HG02970 (cell line): Measurements from ENCODE around the gene TSPAN4.

Experiments used
- ATAC-seq: cut with Tn5 transposase; IDR thresholded peaks from one replicate; pipeline ENCODE4 v1.9.1; 2021; ENCODE audit warnings: mild to moderate bottlenecking, moderate library complexity, moderate number of reproducible peaks; ENCODE audit not compliant: unreplicated experiment, low FRiP score

Gene TSPAN4

DNA sequence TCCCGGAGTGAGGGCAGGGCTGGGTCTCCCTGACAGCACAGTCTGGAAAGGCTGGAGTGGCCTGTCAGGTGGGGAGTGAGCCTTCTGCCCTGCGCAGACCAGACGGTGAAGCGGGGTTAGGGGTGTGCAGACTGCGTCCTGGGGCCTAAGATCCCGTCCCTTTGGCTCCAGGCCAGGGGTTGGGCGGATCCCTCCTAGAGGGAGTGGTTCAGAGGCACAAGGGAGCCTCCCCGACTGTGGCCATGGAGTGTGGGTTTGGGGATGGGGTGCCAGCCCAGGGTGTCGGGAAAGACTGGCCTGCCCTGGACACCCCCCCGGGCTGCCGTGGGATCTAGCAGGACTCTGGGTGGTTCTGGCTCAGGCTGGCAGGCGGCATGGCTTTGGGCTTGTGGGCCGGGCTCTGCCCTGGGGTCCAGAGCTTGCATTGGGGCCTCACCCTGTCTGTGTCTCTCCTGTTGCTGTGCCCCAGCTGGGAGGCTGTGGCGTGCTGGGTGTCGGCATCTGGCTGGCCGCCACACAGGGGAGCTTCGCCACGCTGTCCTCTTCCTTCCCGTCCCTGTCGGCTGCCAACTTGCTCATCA lies 19.5 kb downstream of the TSPAN4 start:
- no peak for ATAC-seq

- no peak for ATAC-seq
Measured at GRCh38 chr11:862696-863022, 20.0 kb downstream of the TSPAN4 start.

- no peak for ATAC-seq
Measured at GRCh38 chr11:863023-863909, 20.6 kb downstream of the TSPAN4 start.

- ATAC-seq = no peak
Measured at GRCh38 chr11:863910-864827, 21.5 kb downstream of the TSPAN4 start.

GRCh38 chr11:864898-865297 lies 22.2 kb downstream of the TSPAN4 start:
- no peak for ATAC-seq

GRCh38 chr11:865462-866430 lies 23.1 kb downstream of the TSPAN4 start:
- ATAC-seq = no peak

DNA sequence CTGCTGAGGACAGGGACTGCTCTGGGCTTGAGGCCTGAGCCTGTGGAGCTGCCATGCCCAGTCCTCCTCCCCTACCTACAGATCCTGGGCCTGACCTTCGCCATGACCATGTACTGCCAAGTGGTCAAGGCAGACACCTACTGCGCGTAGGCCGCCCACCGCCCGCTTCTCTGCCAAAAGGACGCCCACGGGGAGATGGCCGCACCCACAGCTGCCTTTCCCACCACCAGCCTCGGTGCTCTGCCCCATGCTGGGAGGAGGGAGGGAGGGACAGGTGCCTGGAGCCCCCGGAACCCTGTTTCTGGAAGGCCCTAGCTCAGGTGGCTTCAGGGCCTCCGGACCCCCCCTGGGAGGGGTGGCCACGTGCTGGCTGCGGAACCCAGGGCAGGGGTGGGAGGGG lies 23.8 kb downstream of the TSPAN4 start:
- no peak for ATAC-seq

DNA sequence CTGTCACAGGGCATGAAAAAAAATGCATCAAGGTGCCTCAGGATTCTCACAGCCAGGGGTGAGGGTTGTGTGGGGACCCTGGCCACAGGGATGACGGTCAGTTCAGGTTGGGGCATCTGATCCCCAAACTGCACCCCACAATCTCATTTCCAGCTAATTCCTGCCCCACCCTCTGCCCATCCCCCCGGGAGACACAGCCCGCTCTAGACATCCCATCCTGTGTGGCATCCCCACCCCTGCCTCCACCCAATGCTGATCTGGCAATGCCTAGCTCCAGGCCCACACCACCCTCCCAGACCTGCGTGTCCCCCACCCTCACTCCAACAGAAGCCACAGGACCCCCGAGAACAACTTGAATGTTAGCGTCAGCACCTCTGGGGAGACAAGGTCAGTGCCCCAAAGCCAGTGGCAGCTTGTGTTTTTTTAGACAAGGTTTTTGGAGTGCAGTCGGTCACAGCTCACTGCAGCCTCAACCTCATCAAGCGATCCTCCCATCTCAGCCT lies 25.3 kb downstream of the TSPAN4 start:
- ATAC-seq = no peak

- no peak for ATAC-seq
Measured at GRCh38 chr11:868394-868793, 25.7 kb downstream of the TSPAN4 start.

- no peak for ATAC-seq
Measured at GRCh38 chr11:868802-869201, 26.1 kb downstream of the TSPAN4 start.

GRCh38 chr11:869399-870126 lies 26.9 kb downstream of the TSPAN4 start:
- no peak for ATAC-seq

DNA sequence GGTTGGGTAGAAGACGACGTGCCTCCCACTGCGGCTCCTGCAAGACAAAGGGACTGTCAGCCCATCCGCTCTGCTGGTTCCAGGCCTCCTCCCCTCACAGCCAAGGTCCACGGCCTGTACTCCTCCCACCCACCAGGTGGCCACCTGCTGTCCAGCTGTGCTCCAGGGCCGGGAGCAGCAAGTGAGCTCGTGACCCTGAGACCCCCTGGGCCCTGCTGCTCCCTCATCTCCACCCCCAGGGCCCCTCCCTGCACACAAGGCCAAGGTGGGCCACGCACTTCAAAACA lies 27.4 kb downstream of the TSPAN4 start:
- no peak for ATAC-seq

- no peak for ATAC-seq
Measured at GRCh38 chr11:870418-870817, 27.8 kb downstream of the TSPAN4 start.

- ATAC-seq = no peak
Measured at GRCh38 chr11:871472-871871, 28.8 kb downstream of the TSPAN4 start.

DNA sequence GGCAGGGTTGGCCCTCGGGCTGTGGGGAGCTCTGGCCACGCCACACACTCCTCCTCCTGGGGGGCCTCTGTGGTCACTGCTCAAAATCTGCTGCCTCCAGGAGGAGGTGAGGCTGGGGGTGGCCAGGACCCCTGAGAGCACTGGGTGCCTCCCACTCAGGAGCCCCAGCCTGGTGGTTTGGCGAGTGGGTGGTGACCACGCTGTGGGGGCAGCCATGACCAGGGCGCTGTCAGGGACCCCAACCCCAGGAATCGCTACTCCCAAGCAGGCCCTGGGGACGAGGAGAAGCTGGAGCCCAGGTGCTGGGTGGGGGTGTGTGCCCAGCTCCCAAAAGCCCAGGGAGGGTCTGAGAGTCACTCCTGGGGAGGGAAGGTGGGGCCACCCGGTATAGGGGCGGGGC lies 30.1 kb downstream of the TSPAN4 start:
- no peak for ATAC-seq

DNA sequence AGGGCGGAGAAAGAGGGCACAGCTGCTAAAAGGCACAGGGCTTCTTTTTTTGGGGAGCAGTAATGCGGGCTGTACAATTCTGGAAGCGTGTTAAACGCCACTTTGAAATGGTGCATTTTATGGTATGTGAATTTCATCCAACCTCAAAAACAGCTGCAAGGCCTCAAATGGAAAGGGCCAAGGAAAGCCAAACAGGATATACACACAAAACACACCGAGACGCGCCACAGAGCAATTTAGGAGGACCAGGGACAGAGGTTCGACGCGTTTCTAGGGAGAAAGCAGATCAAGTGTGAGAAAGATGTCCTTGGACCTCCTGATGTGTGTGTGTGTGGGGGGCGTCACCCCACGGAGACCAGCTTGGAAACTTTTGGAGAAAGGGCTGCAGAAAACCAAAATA lies 31.1 kb downstream of the TSPAN4 start:
- ATAC-seq = no peak

DNA sequence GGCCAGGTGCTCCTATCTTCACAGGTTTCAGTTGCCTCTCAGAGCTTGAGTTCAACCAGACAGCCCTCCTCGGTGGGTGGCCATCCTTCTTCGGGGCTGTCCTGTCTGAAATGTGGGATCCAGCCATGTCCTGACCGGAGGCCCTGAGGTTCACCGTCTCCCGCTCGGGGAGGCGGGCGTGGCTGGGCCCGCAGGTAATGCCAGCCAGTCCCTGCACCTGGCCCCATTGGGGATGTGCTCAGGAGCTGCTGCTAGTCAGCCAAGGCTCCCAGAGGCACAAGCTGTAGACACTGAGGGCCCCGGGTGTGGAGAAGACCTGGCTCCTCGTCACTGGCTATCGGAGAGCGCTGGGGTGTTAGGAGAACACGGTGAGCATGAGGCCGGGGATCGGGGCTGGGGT lies 32.6 kb downstream of the TSPAN4 start:
- no peak for ATAC-seq

DNA sequence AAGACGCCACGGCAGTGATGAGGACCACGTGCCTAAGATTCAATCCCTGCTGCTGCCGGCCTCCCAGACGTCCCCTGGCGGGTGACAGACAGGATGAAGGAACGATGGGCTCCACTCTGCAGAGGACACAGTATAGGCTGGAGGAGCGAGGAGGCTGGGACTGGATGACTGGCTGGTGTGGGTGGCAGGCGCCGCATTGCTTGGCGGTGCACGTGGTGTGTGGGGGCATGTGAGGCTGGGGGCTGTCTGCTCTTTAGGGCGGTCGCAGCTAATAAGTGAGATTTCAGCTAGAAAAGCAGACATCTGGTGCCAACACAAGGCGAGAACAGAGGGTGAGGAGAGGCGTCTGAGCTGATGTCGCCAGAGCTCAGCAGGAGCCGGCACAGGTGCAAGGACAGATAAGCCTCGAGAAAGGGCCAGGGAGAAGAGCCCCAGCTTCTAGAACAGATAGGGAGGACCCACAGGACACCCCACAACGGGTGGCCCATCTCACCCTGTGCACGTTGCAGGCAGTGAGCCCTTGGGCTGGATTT lies 33.2 kb downstream of the TSPAN4 start:
- no peak for ATAC-seq

DNA sequence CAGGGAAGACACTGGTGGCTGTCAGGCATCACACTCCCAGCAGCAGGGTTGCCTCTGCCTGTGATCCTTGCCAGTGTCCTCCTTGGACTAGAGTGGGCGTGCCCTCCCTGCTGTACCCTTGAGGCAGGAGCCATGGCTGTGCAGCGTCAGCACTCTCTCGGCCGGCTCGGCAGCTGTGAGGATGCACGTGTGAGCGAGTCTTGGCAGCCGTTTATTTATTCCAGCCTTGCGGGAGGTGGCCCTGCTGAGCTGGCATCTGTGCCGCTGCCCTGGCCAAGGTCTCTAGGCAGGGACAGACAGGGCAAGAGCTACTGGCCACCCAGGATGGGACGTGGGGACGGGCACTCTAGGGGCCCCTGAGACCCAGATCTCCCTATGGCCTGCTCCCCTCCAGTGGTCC lies 33.9 kb downstream of the TSPAN4 start:
- no peak for ATAC-seq
